K562 (cell line): ENCODE data around the gene CXCL12. TPM values are rescaled to one million over a fixed set of nuclear protein-coding genes. Genes with fewer than 3 reads are reported as not detected.

Experiments
- ATAC-seq: fragments of 200-7000 bp; cut with Tn5 transposase; 3 replicates; pipeline ENCODE4 v1.9.1; 2020; ENCODE audit warnings: moderate library complexity
- BruUV-seq: library from RNA; stranded (reverse); fragments of 400-500 nt; replicated peaks from 2 replicates; lab custom pipeline; 2021; lab: Mats Ljungman, UMichigan
- CTCF ChIA-PET: fragments of 300-600 bp; formaldehyde crosslinking; extraction: SDS; loops from one replicate; lab custom pipeline; 2021; ENCODE audit warnings: low intra/inter-chr PET ratio; lab: Yijun Ruan, JAX
- POLR2A ChIA-PET: fragments of 300-600, 350-650 bp; sonication (Branson Sonifier 250); formaldehyde crosslinking; extraction: SDS; loops from one replicate; lab custom pipeline; 2021; ENCODE audit warnings: antibody characterized with exemption, inconsistent platforms; lab: Yijun Ruan, JAX
- DNase-seq, 4 experiments: peaks; one replicate each; pipeline versions ENCODE4 v3.0.0 to v3.0.0-alpha.2; 2011 to 2018; ENCODE audit warnings: low spot score in 3 of 4, mixed read lengths in 3 of 4; ENCODE audit errors: extremely low read depth in 1 of 4
- FAIRE-seq: peaks from 2 replicates; lab custom pipeline; 2011; peaks lifted over from hg19 to GRCh38; lab: Jason Lieb, UNC
- H2AFZ ChIP-seq: 2 replicates; pipeline ENCODE4 v1.6.0; 2011; ENCODE audit warnings: low read depth, low read length, control low read depth, inconsistent platforms
- H3K27ac ChIP-seq: fragments of 200-600 bp; 3 replicates; pipeline ENCODE4 v1.8.0; 2011; ENCODE audit warnings: low read depth, mild to moderate bottlenecking, control low read depth, inconsistent platforms, low read length, moderate library complexity, mixed read lengths; ENCODE audit errors: extremely low read depth
- H3K27me3 ChIP-seq, 2 experiments: fragments of 300-600 bp in 1 of 2; 2 replicates in 1 of 2; 3 replicates in 1 of 2; pipeline versions ENCODE4 v1.6.0 to v1.8.0; 2011; ENCODE audit warnings: inconsistent platforms in 2 of 2, low read length in 2 of 2, mild to moderate bottlenecking in 1 of 2, mixed read lengths in 1 of 2, moderate library complexity in 1 of 2; ENCODE audit not compliant: control insufficient read depth in 2 of 2, insufficient read depth in 2 of 2
- H3K36me3 ChIP-seq: fragments of 300-600 bp; 3 replicates; pipeline ENCODE4 v1.8.0; 2011; ENCODE audit warnings: mild to moderate bottlenecking, low read length, inconsistent platforms; ENCODE audit not compliant: control insufficient read depth, insufficient read depth
- H3K4me1 ChIP-seq, 2 experiments: fragments of 200-600 bp in 1 of 2; replicated peaks in 1 of 2; 2 replicates in 1 of 2; 3 replicates in 1 of 2; pipeline versions ENCODE4 v1.5.1 to v1.8.0; 2011; ENCODE audit warnings: inconsistent platforms in 2 of 2, low read length in 2 of 2, mild to moderate bottlenecking in 1 of 2, mixed read lengths in 1 of 2, moderate library complexity in 1 of 2; ENCODE audit not compliant: control insufficient read depth in 2 of 2, insufficient read depth in 2 of 2
- H3K4me2 ChIP-seq: 2 replicates; pipeline ENCODE4 v1.6.1; 2011; ENCODE audit warnings: low read length, control low read depth, inconsistent platforms, mixed read lengths; ENCODE audit not compliant: insufficient read depth
- H3K4me3 ChIP-seq: fragments of 200-600 bp; sonication (generic), shearing (Covaris generic); 2 replicates; pipeline ENCODE4 v1.5.1; 2016; ENCODE audit warnings: control low read depth, inconsistent platforms
- H3K79me2 ChIP-seq: fragments of 200-600 bp; 3 replicates; pipeline ENCODE4 v1.8.0; 2011; ENCODE audit warnings: low read length, inconsistent platforms; ENCODE audit not compliant: control insufficient read depth, insufficient read depth
- H3K9ac ChIP-seq, 2 experiments: 2 replicates each; pipeline versions ENCODE4 v1.6.0 to v1.6.1; 2011; ENCODE audit warnings: low read depth in 2 of 2, low read length in 2 of 2, control low read depth in 1 of 2, inconsistent platforms in 1 of 2, mild to moderate bottlenecking in 1 of 2, mixed read lengths in 1 of 2; ENCODE audit not compliant: insufficient read depth in 1 of 2
- H3K9me1 ChIP-seq: one replicate; pipeline ENCODE4 v1.6.0; 2011; ENCODE audit warnings: inconsistent platforms, mild to moderate bottlenecking, low read length, moderate library complexity; ENCODE audit not compliant: control insufficient read depth, insufficient read depth
- H3K9me3 ChIP-seq: replicated peaks from 2 replicates; pipeline ENCODE4 v1.5.1; 2011; ENCODE audit warnings: low read depth, low read length, inconsistent platforms; ENCODE audit not compliant: control insufficient read depth, insufficient read depth
- H4K20me1 ChIP-seq: replicated peaks from 2 replicates; pipeline ENCODE4 v1.6.1; 2011; ENCODE audit warnings: low read length, inconsistent platforms, mixed read lengths; ENCODE audit not compliant: control insufficient read depth, insufficient read depth
- MIER1 ChIP-seq: fragments of 450-650 bp; IDR thresholded peaks from 2 replicates; pipeline ENCODE4 v1.6.1; 2016; ENCODE audit warnings: antibody characterized with exemption, mild to moderate bottlenecking, low read depth
- SMAD2 ChIP-seq: fragments of 150-350 bp; IDR thresholded peaks from 2 replicates; pipeline ENCODE4 v1.6.1; 2014; ENCODE audit warnings: low read depth, mild to moderate bottlenecking, low read length
- TAF9B ChIP-seq: fragments of 450-650 bp; IDR thresholded peaks from 2 replicates; pipeline ENCODE4 v1.6.1; 2018; ENCODE audit warnings: mild to moderate bottlenecking; ENCODE audit not compliant: partially characterized antibody
- ZNF24 ChIP-seq: fragments of 450-650 bp; IDR thresholded peaks from 2 replicates; pipeline ENCODE4 v1.6.1; 2016
- ZNF347 ChIP-seq: fragments of 450-650 bp; formaldehyde crosslinking; IDR thresholded peaks from 2 replicates; pipeline ENCODE4 v1.4.0; 2020; ENCODE audit warnings: low read depth, mild to moderate bottlenecking, moderate library complexity
- WGBS: fragments of 100-300 bp; shearing (Covaris generic); methylation state at CpG from one replicate; pipeline ENCODE4 v1.1.6; 2016; ENCODE audit warnings: low coverage, mixed read lengths; ENCODE audit not compliant: insufficient coverage; ENCODE audit errors: missing lambda C conversion rate; 5-methylcytosine and 5-hydroxymethylcytosine counted together
- in situ Hi-C: fragments of 300-500 bp; cut with MboI; formaldehyde crosslinking; loops from 4 replicates; pipeline ENCODE4 v1.15.0; 2018; ENCODE audit warnings: inconsistent platforms, mixed read lengths
- intact Hi-C: fragments of 100-400 bp; cut with micrococcal nuclease; formaldehyde crosslinking; loops from 2 replicates; pipeline ENCODE4 v1.14.2; 2022
- polyA plus RNA-seq, 8 experiments: library from polyadenylated mRNA; depleted of rRNA in 4 of 8; stranded (reverse) in 5 of 8; unstranded in 3 of 8; fragments of >200 nt; fragmentation: Nextera tagmentation in 2 of 8; fragmentation: Illumina TruSeq in 1 of 8; extraction: Ambion mirVana in 2 of 8; extraction: Trizol in 1 of 8; gene quantifications; 2 replicates each; pipeline versions ENCODE4 v1.2.1 to v1.2.3, GENCODE V29; 2011 to 2014; ENCODE audit warnings: inconsistent platforms in 1 of 8, missing spikeins in 1 of 8
- total RNA-seq, 7 experiments: library from RNA; depleted of rRNA in 6 of 7; stranded (reverse); fragments of >200 nt in 6 of 7; fragmentation: Illumina TruSeq in 2 of 7; extraction: Trizol in 2 of 7; gene quantifications; 2 replicates each; pipeline versions ENCODE4 v1.2.1 to v1.2.3, GENCODE V29; 2011 to 2021; ENCODE audit warnings: low replicate concordance in 1 of 7
- TF ChIP-seq, protein P1 (sequence below): fragments of 250-450 bp; sonication (Bioruptor Pico); IDR thresholded peaks from 2 replicates; pipeline ENCODE4 v1.9.0; 2021; ENCODE audit warnings: mild to moderate bottlenecking, inconsistent platforms
- TF ChIP-seq, protein P2 (sequence below), 2 experiments: fragments of 450-650 bp; formaldehyde crosslinking in 1 of 2; IDR thresholded peaks; 2 replicates each; pipeline versions ENCODE4 v1.4.0 to v1.6.1; 2014 to 2020; ENCODE audit warnings: mild to moderate bottlenecking in 2 of 2, borderline replicate concordance in 1 of 2, low read depth in 1 of 2

CXCL12 gene
- total and polyA plus RNA-seq, 9 of the 15 experiments (the other 6 are each of a cell fraction or from before 2014, with no cell fraction given) = 0.18 TPM; not detected in 8

- TF ChIP-seq ZNF347 (CRISPR knock-in tag) (no peak), ZNF24 (no peak)
Measured at GRCh38 chr10:44380829-44381600, 3.9 kb downstream of the CXCL12 start (continued).

GRCh38 chr10:44379907-44380306, 5.0 kb downstream of the CXCL12 start:
- FAIRE-seq (no peak), DNase-seq (no peak), ATAC-seq (no peak)
- H3K27me3 ChIP-seq = peaks cover 16 to 66% of the 10 kb centered on the region in 2 experiments; a peak in 4 of 5 replicates
- H3K79me2 ChIP-seq = no peaks in the 10 kb centered on the region
- in situ Hi-C loops (no loop called here), intact Hi-C loops (no loop called here)
- H3K4me1 ChIP-seq = peaks cover 0 to 7% of the 10 kb centered on the region in 2 experiments; a peak in 1 of 5 replicates
- no peaks in the 10 kb centered on the region for H3K9me1 ChIP-seq
- H3K9me3 ChIP-seq = no peaks in the 10 kb centered on the region
- ChIA-PET CTCF (no interaction called here), POLR2A (no interaction called here)
- no peaks in the 10 kb centered on the region for H3K36me3 ChIP-seq
- H3K27ac ChIP-seq = no peak overlapping the region
- H3K4me3 ChIP-seq = no peak overlapping the region
- peaks cover 7% of the 10 kb centered on the region; the same call in 1 of the 2 replicates for H4K20me1 ChIP-seq
- 0% methylated on average over 4 of the region's 4 CpGs for WGBS
- H3K9ac ChIP-seq = no peak overlapping the region
- no peak overlapping the region for H2AFZ ChIP-seq
- H3K4me2 ChIP-seq = no peak overlapping the region
- BruUV-seq = no TSS peak
- TF ChIP-seq MIER1 (no peak), TAF9B (no peak), SMAD2 (no peak)
- TF ChIP-seq, protein P1, sequence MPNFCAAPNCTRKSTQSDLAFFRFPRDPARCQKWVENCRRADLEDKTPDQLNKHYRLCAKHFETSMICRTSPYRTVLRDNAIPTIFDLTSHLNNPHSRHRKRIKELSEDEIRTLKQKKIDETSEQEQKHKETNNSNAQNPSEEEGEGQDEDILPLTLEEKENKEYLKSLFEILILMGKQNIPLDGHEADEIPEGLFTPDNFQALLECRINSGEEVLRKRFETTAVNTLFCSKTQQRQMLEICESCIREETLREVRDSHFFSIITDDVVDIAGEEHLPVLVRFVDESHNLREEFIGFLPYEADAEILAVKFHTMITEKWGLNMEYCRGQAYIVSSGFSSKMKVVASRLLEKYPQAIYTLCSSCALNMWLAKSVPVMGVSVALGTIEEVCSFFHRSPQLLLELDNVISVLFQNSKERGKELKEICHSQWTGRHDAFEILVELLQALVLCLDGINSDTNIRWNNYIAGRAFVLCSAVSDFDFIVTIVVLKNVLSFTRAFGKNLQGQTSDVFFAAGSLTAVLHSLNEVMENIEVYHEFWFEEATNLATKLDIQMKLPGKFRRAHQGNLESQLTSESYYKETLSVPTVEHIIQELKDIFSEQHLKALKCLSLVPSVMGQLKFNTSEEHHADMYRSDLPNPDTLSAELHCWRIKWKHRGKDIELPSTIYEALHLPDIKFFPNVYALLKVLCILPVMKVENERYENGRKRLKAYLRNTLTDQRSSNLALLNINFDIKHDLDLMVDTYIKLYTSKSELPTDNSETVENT (CRISPR knock-in tag) = no peak
- TF ChIP-seq, protein P2, sequence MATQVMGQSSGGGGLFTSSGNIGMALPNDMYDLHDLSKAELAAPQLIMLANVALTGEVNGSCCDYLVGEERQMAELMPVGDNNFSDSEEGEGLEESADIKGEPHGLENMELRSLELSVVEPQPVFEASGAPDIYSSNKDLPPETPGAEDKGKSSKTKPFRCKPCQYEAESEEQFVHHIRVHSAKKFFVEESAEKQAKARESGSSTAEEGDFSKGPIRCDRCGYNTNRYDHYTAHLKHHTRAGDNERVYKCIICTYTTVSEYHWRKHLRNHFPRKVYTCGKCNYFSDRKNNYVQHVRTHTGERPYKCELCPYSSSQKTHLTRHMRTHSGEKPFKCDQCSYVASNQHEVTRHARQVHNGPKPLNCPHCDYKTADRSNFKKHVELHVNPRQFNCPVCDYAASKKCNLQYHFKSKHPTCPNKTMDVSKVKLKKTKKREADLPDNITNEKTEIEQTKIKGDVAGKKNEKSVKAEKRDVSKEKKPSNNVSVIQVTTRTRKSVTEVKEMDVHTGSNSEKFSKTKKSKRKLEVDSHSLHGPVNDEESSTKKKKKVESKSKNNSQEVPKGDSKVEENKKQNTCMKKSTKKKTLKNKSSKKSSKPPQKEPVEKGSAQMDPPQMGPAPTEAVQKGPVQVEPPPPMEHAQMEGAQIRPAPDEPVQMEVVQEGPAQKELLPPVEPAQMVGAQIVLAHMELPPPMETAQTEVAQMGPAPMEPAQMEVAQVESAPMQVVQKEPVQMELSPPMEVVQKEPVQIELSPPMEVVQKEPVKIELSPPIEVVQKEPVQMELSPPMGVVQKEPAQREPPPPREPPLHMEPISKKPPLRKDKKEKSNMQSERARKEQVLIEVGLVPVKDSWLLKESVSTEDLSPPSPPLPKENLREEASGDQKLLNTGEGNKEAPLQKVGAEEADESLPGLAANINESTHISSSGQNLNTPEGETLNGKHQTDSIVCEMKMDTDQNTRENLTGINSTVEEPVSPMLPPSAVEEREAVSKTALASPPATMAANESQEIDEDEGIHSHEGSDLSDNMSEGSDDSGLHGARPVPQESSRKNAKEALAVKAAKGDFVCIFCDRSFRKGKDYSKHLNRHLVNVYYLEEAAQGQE (IDR thresholded peaks at IDR 0.05; ENCODE audit: borderline replicate concordance) = no peak
- TF ChIP-seq, protein P2 (CRISPR knock-in tag; IDR thresholded peaks at IDR 0.05; ENCODE audit: low read depth) = no peak
